GM12891 (cell line): ENCODE results near the gene CRYGD.

ENCODE experiments used
- POLR2A ChIP-seq: IDR thresholded peaks from 2 replicates; pipeline ENCODE4 v1.6.1; 2011; ENCODE audit warnings: low read depth, low read length, control low read depth
- POLR2AphosphoS5 ChIP-seq: IDR thresholded peaks from 2 replicates; pipeline ENCODE4 v1.6.1; 2011; ENCODE audit warnings: low read depth, low read length, control low read depth

DNA sequence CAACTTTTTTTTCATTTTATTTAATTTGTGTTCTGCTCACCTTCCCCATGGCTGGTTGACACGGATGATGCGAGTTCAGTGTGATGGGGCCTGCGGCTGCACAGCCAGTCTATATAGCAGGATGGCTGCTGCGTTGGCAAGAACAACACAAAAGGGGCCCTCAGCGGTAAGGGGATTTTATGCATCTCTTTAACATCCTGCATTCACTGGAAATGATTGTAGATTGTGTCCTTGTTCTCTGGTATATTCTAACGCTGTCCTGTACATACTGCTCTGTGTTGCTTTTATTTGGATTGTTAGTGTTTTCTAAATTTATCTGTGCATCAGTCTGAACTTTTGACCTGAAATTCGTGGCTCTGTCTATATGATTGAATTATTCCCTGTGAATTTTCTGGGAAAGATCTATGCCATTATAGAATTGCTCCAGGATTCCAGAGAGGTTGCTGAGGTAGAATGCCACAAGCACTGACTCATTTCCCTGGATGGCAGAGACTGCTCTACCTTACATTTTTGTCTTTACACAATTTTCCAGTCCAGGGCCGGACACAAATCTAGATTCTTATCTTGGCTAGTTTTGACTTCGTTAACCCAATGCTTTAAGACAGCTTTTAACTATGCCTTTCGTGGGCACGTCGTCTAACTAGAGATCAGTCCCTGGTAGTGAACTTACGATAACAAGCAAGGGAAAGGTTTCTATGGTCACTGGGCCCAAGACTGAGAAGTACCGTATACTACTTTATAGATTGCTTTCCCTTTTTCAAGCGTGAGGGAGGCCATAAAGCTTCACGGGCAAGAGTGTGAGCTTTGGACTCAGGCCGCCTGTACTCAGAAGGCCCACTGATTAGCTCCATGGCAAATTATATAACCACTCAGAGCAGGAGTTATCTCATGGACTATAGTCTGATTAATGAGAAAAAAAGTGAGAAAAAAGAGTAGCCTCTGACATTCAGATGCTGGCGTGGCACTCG, 5.7 kb upstream of the CRYGD start, which contains the start of gene CRYGC:
- TF ChIP-seq POLR2A (no peak), POLR2AphosphoS5 (no peak)
